Measurements from ENCODE around the gene CDK18. TPM values are rescaled to one million over a fixed set of nuclear protein-coding genes. Genes with fewer than 3 reads are reported as not detected.

The CDK18 gene
- total and polyA plus RNA-seq, 9 of the 15 experiments (the other 6 are each of a cell fraction or from before 2014, with no cell fraction given): 0.05 to 0.69 (median 0.17) TPM; not detected in 2

DNA sequence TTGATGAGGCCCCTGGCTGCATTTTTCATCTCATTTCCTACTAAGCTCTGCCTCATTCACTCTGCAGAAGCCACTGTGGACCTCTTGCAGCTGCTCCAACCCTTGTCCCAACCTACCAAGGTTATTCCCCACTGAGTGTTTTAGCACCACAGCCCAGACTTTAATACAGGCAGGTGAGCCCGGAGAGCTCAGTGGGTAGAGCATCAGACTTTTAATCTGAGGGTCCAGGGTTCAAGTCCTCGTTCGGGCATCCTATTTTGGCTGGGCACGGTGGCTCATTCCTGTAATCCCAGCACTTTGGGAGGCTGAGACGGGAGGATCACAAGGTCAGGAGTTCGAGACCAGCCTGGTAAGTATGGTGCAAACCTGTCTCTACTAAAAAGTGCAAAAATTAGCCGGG, 30.5 kb upstream of the CDK18 start:
- H3K9me3 ChIP-seq (replicated peaks; ENCODE audit: control insufficient read depth, insufficient read depth, low read depth, low read length): peaks cover 4% of the 10 kb centered on the region; the same call in 1 of the 2 replicates
- H3K9ac ChIP-seq (ENCODE audit: insufficient read depth in 1 of 2, low read depth in 2 of 2, low read length in 2 of 2): no peak overlapping the region
- no peaks in the 10 kb centered on the region for H3K79me2 ChIP-seq (ENCODE audit: control insufficient read depth, insufficient read depth, low read length)
- intact Hi-C loops (cut with micrococcal nuclease): no loop called here
- BruUV-seq (replicated peaks): no TSS peak
- H2AFZ ChIP-seq (ENCODE audit: low read depth, low read length): no peak overlapping the region
- H3K9me1 ChIP-seq (ENCODE audit: control insufficient read depth, insufficient read depth, low read length): no peaks in the 10 kb centered on the region
- in situ Hi-C loops (cut with MboI): no loop called here
- WGBS (ENCODE audit: insufficient coverage, low coverage, missing lambda C conversion rate): 1% methylated on average over 7 of the region's 7 CpGs
- peaks cover 0 to 4% of the 10 kb centered on the region in 2 experiments; a peak in 1 of 5 replicates for H3K4me1 ChIP-seq (replicated peaks in 1 of 2; ENCODE audit: control insufficient read depth in 2 of 2, insufficient read depth in 2 of 2, low read length in 2 of 2)
- H3K27me3 ChIP-seq (ENCODE audit: control insufficient read depth in 2 of 2, insufficient read depth in 2 of 2, low read length in 2 of 2): peaks cover 9 to 29% of the 10 kb centered on the region in 2 experiments; a peak in 3 of 5 replicates
- H3K4me2 ChIP-seq (ENCODE audit: insufficient read depth, low read length): no peak overlapping the region
- H3K27ac ChIP-seq (ENCODE audit: extremely low read depth, low read depth, low read length): no peak overlapping the region
- ChIA-PET POLR2A (no interaction called here), CTCF (ENCODE audit: low intra/inter-chr PET ratio) (no interaction called here)
- no peak for ATAC-seq
- H3K4me3 ChIP-seq: no peak overlapping the region
- TF ChIP-seq MTF1 (CRISPR knock-in tag; IDR thresholded peaks at IDR 0.05; ENCODE audit: borderline replicate concordance): no peak
- TF ChIP-seq SAFB (IDR thresholded peaks at IDR 0.05; ENCODE audit: borderline replicate concordance, low read depth, low read length): no peak
- no peak for TF ChIP-seq SIX5 (IDR thresholded peaks at IDR 0.05; ENCODE audit: borderline replicate concordance in 1 of 2, insufficient read depth in 1 of 2, low read depth in 1 of 2, low read length in 2 of 2)
- no peak for TF ChIP-seq EP400 (IDR thresholded peaks at IDR 0.05)
- H4K20me1 ChIP-seq (replicated peaks; ENCODE audit: control insufficient read depth, insufficient read depth, low read length): 0 out of 2 replicates have a peak, but pooled peaks cover 4% of the 10 kb centered on the region
- DNase-seq (ENCODE audit: extremely low read depth in 1 of 4, low spot score in 3 of 4): no peak
- H3K36me3 ChIP-seq (ENCODE audit: control insufficient read depth, insufficient read depth, low read length): no peaks in the 10 kb centered on the region
- no peak for FAIRE-seq

DNA sequence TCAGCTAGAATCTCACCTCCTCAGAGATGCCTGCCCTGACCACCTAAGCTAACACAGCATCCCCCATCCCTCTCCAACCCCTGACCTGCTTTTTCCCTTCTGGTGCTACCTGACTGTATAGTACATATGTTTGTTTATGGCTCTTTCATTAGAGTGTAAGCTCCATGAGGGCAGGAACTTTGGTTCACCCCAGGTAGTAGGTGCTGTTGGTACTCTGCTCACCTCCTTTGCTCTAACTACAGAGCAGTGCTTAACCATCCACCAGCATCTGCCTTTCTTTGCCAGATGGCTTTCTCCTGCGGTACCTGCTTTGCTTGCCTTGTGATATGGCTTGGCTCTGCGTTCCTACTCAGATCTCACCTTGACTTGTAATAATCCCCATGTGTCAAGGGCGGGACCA, 29.9 kb upstream of the CDK18 start:
- Histone ChIP-seq H3K9ac (ENCODE audit: insufficient read depth in 1 of 2, low read depth in 2 of 2, low read length in 2 of 2) (no peak overlapping the region), H2AFZ (ENCODE audit: low read depth, low read length) (no peak overlapping the region), H3K9me3 (replicated peaks; ENCODE audit: control insufficient read depth, insufficient read depth, low read depth, low read length) (peaks cover 4% of the 10 kb centered on the region; the same call in 1 of the 2 replicates), H3K4me2 (ENCODE audit: insufficient read depth, low read length) (no peak overlapping the region), H3K9me1 (ENCODE audit: control insufficient read depth, insufficient read depth, low read length) (no peaks in the 10 kb centered on the region), H3K36me3 (ENCODE audit: control insufficient read depth, insufficient read depth, low read length) (no peaks in the 10 kb centered on the region), H3K27me3 (ENCODE audit: control insufficient read depth in 2 of 2, insufficient read depth in 2 of 2, low read length in 2 of 2) (peaks cover 4 to 23% of the 10 kb centered on the region in 2 experiments; a peak in 3 of 5 replicates), H3K4me1 (replicated peaks in 1 of 2; ENCODE audit: control insufficient read depth in 2 of 2, insufficient read depth in 2 of 2, low read length in 2 of 2) (peaks cover 0 to 4% of the 10 kb centered on the region in 2 experiments; a peak in 1 of 5 replicates), H3K27ac (ENCODE audit: extremely low read depth, low read depth, low read length) (no peak overlapping the region), H3K79me2 (ENCODE audit: control insufficient read depth, insufficient read depth, low read length) (no peaks in the 10 kb centered on the region), H4K20me1 (replicated peaks; ENCODE audit: control insufficient read depth, insufficient read depth, low read length) (0 out of 2 replicates have a peak, but pooled peaks cover under 1% of the 10 kb centered on the region), H3K4me3 (no peak overlapping the region)
- WGBS (ENCODE audit: insufficient coverage, low coverage, missing lambda C conversion rate): 2% methylated on average over 3 of the region's 3 CpGs
- DNase-seq (ENCODE audit: extremely low read depth in 1 of 4, low spot score in 3 of 4): no peak
- CTCF ChIA-PET (ENCODE audit: low intra/inter-chr PET ratio): no interaction called here
- no peak for ATAC-seq
- in situ Hi-C loops (cut with MboI): no loop called here
- no TSS peak for BruUV-seq (replicated peaks)
- no peak for FAIRE-seq
- POLR2A ChIA-PET: interaction anchor here (0.6 kb wide), 1 partner anchor 45 kb away, joined by 3 read pairs; no protein-coding TSS in a partner anchor
- intact Hi-C loops (cut with micrococcal nuclease): no loop called here
- TF ChIP-seq ZSCAN29 (IDR thresholded peaks at IDR 0.05): no peak
- TF ChIP-seq, protein P1, sequence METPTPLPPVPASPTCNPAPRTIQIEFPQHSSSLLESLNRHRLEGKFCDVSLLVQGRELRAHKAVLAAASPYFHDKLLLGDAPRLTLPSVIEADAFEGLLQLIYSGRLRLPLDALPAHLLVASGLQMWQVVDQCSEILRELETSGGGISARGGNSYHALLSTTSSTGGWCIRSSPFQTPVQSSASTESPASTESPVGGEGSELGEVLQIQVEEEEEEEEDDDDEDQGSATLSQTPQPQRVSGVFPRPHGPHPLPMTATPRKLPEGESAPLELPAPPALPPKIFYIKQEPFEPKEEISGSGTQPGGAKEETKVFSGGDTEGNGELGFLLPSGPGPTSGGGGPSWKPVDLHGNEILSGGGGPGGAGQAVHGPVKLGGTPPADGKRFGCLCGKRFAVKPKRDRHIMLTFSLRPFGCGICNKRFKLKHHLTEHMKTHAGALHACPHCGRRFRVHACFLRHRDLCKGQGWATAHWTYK (CRISPR knock-in tag; IDR thresholded peaks at IDR 0.05): no peak
- TF ChIP-seq ZNF316 (IDR thresholded peaks at IDR 0.05): peak; percentile 86
- TF ChIP-seq SOX6 (IDR thresholded peaks at IDR 0.05): no peak
- no peak for TF ChIP-seq TEAD1 (CRISPR knock-in tag; IDR thresholded peaks at IDR 0.05)
- TF ChIP-seq TRIM24 (IDR thresholded peaks at IDR 0.05): peak in 1 of 2 experiments; percentile 37; a peak in 1 of 4 replicates
- TF ChIP-seq MTF1 (CRISPR knock-in tag; IDR thresholded peaks at IDR 0.05; ENCODE audit: borderline replicate concordance): no peak
- peak; percentile 36; the same call in 1 of the 2 replicates for TF ChIP-seq TRIM28 (IDR thresholded peaks at IDR 0.05)
- no peak for TF ChIP-seq ZNF12 (CRISPR knock-in tag; IDR thresholded peaks at IDR 0.05)
- no peak for TF ChIP-seq RCOR1 (IDR thresholded peaks at IDR 0.05; ENCODE audit: borderline replicate concordance in 1 of 2, low read depth in 2 of 2, low read length in 2 of 2)
- TF ChIP-seq RBM39 (optimal IDR thresholded peaks at IDR 0.05; ENCODE audit: low read depth, low read length): no peak
- no peak for TF ChIP-seq ZFP1 (CRISPR knock-in tag; IDR thresholded peaks at IDR 0.05)
- no peak for TF ChIP-seq NFE2L1 (tag; IDR thresholded peaks at IDR 0.05; ENCODE audit: borderline replicate concordance, low read depth)
- TF ChIP-seq NFE2 (IDR thresholded peaks at IDR 0.05; ENCODE audit: low read depth): no peak
- no peak for TF ChIP-seq POLR2AphosphoS2 (IDR thresholded peaks at IDR 0.05; ENCODE audit: low read length)
